ENCODE data around the gene ONECUT1.

DNA sequence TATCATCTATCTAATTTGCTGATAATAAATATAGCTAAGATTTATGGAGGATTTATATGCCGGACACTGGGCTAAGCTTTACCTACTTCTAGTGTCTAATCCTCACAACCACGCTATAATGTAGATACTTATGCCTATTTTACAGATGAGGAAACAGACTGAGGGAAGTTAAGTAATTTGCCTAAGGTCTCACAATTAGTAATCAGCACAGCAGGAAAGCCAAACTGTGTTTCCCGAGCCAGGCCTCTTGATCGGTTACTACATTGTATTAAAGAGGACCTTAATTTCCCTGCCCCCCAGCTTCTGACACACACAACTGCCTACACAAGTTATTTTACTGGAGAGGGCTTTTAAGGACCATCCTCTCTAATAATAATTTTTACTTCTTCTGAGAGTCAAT, 40.9 kb downstream of the ONECUT1 start:
- TF ChIP-seq, protein P1, sequence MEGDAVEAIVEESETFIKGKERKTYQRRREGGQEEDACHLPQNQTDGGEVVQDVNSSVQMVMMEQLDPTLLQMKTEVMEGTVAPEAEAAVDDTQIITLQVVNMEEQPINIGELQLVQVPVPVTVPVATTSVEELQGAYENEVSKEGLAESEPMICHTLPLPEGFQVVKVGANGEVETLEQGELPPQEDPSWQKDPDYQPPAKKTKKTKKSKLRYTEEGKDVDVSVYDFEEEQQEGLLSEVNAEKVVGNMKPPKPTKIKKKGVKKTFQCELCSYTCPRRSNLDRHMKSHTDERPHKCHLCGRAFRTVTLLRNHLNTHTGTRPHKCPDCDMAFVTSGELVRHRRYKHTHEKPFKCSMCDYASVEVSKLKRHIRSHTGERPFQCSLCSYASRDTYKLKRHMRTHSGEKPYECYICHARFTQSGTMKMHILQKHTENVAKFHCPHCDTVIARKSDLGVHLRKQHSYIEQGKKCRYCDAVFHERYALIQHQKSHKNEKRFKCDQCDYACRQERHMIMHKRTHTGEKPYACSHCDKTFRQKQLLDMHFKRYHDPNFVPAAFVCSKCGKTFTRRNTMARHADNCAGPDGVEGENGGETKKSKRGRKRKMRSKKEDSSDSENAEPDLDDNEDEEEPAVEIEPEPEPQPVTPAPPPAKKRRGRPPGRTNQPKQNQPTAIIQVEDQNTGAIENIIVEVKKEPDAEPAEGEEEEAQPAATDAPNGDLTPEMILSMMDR (IDR thresholded peaks at IDR 0.05; ENCODE audit: insufficient read depth, low read depth, low read length): no peak
- TF ChIP-seq EZH2 (IDR thresholded peaks at IDR 0.05; ENCODE audit: insufficient read depth, low read length): no peak
